K562 (cell line): ENCODE data around the gene BIRC5. TPM values are rescaled to one million over a fixed set of nuclear protein-coding genes. Genes with fewer than 3 reads are reported as not detected.
A peak's percentile ranks its signal among the peaks of the same experiment; 100 is the strongest.

Source experiments
- ATAC-seq: fragments of 200-7000 bp; cut with Tn5 transposase; 3 replicates; pipeline ENCODE4 v1.9.1; 2020; ENCODE audit warnings: moderate library complexity
- BruUV-seq: library from RNA; stranded (reverse); fragments of 400-500 nt; replicated peaks from 2 replicates; lab custom pipeline; 2021; lab: Mats Ljungman, UMichigan
- CTCF ChIA-PET: fragments of 300-600 bp; formaldehyde crosslinking; extraction: SDS; loops from one replicate; lab custom pipeline; 2021; ENCODE audit warnings: low intra/inter-chr PET ratio; lab: Yijun Ruan, JAX
- POLR2A ChIA-PET: fragments of 300-600, 350-650 bp; sonication (Branson Sonifier 250); formaldehyde crosslinking; extraction: SDS; loops from one replicate; lab custom pipeline; 2021; ENCODE audit warnings: antibody characterized with exemption, inconsistent platforms; lab: Yijun Ruan, JAX
- DNase-seq, 4 experiments: peaks; one replicate each; pipeline versions ENCODE4 v3.0.0 to v3.0.0-alpha.2; 2011 to 2018; ENCODE audit warnings: low spot score in 3 of 4, mixed read lengths in 3 of 4; ENCODE audit errors: extremely low read depth in 1 of 4
- FAIRE-seq: peaks from 2 replicates; lab custom pipeline; 2011; peaks lifted over from hg19 to GRCh38; lab: Jason Lieb, UNC
- H2AFZ ChIP-seq: 2 replicates; pipeline ENCODE4 v1.6.0; 2011; ENCODE audit warnings: low read depth, low read length, control low read depth, inconsistent platforms
- H3K27ac ChIP-seq: fragments of 200-600 bp; 3 replicates; pipeline ENCODE4 v1.8.0; 2011; ENCODE audit warnings: low read depth, mild to moderate bottlenecking, control low read depth, inconsistent platforms, low read length, moderate library complexity, mixed read lengths; ENCODE audit errors: extremely low read depth
- H3K27me3 ChIP-seq, 2 experiments: fragments of 300-600 bp in 1 of 2; 2 replicates in 1 of 2; 3 replicates in 1 of 2; pipeline versions ENCODE4 v1.6.0 to v1.8.0; 2011; ENCODE audit warnings: inconsistent platforms in 2 of 2, low read length in 2 of 2, mild to moderate bottlenecking in 1 of 2, mixed read lengths in 1 of 2, moderate library complexity in 1 of 2; ENCODE audit not compliant: control insufficient read depth in 2 of 2, insufficient read depth in 2 of 2
- H3K36me3 ChIP-seq: fragments of 300-600 bp; 3 replicates; pipeline ENCODE4 v1.8.0; 2011; ENCODE audit warnings: mild to moderate bottlenecking, low read length, inconsistent platforms; ENCODE audit not compliant: control insufficient read depth, insufficient read depth
- H3K4me1 ChIP-seq, 2 experiments: fragments of 200-600 bp in 1 of 2; replicated peaks in 1 of 2; 2 replicates in 1 of 2; 3 replicates in 1 of 2; pipeline versions ENCODE4 v1.5.1 to v1.8.0; 2011; ENCODE audit warnings: inconsistent platforms in 2 of 2, low read length in 2 of 2, mild to moderate bottlenecking in 1 of 2, mixed read lengths in 1 of 2, moderate library complexity in 1 of 2; ENCODE audit not compliant: control insufficient read depth in 2 of 2, insufficient read depth in 2 of 2
- H3K4me2 ChIP-seq: 2 replicates; pipeline ENCODE4 v1.6.1; 2011; ENCODE audit warnings: low read length, control low read depth, inconsistent platforms, mixed read lengths; ENCODE audit not compliant: insufficient read depth
- H3K4me3 ChIP-seq: fragments of 200-600 bp; sonication (generic), shearing (Covaris generic); 2 replicates; pipeline ENCODE4 v1.5.1; 2016; ENCODE audit warnings: control low read depth, inconsistent platforms
- H3K79me2 ChIP-seq: fragments of 200-600 bp; 3 replicates; pipeline ENCODE4 v1.8.0; 2011; ENCODE audit warnings: low read length, inconsistent platforms; ENCODE audit not compliant: control insufficient read depth, insufficient read depth
- H3K9ac ChIP-seq, 2 experiments: 2 replicates each; pipeline versions ENCODE4 v1.6.0 to v1.6.1; 2011; ENCODE audit warnings: low read depth in 2 of 2, low read length in 2 of 2, control low read depth in 1 of 2, inconsistent platforms in 1 of 2, mild to moderate bottlenecking in 1 of 2, mixed read lengths in 1 of 2; ENCODE audit not compliant: insufficient read depth in 1 of 2
- H3K9me1 ChIP-seq: one replicate; pipeline ENCODE4 v1.6.0; 2011; ENCODE audit warnings: inconsistent platforms, mild to moderate bottlenecking, low read length, moderate library complexity; ENCODE audit not compliant: control insufficient read depth, insufficient read depth
- H3K9me3 ChIP-seq: replicated peaks from 2 replicates; pipeline ENCODE4 v1.5.1; 2011; ENCODE audit warnings: low read depth, low read length, inconsistent platforms; ENCODE audit not compliant: control insufficient read depth, insufficient read depth
- H4K20me1 ChIP-seq: replicated peaks from 2 replicates; pipeline ENCODE4 v1.6.1; 2011; ENCODE audit warnings: low read length, inconsistent platforms, mixed read lengths; ENCODE audit not compliant: control insufficient read depth, insufficient read depth
- HDGF ChIP-seq: fragments of 450-650 bp; IDR thresholded peaks from 2 replicates; pipeline ENCODE4 v1.6.1; 2016
- HNRNPL ChIP-seq: fragments of 200-400 bp; formaldehyde crosslinking; IDR thresholded peaks from 2 replicates; pipeline ENCODE4 v1.6.1; 2017; ENCODE audit warnings: low read depth, mild to moderate bottlenecking, low read length
- KLF6 ChIP-seq: fragments of 250-450 bp; sonication (Bioruptor Pico); IDR thresholded peaks from 2 replicates; pipeline ENCODE4 v1.4.0; 2020; ENCODE audit warnings: mild to moderate bottlenecking, moderate library complexity, borderline replicate concordance
- PHTF2 ChIP-seq: fragments of 250-450 bp; sonication (Bioruptor Pico); IDR thresholded peaks from 2 replicates; pipeline ENCODE4 v1.5.0; 2021; ENCODE audit warnings: mild to moderate bottlenecking
- RNF2 ChIP-seq: sonication (generic); IDR thresholded peaks from 2 replicates; pipeline ENCODE4 v1.6.1; 2016
- TEAD1 ChIP-seq, 2 experiments: fragments of 450-650 bp in 1 of 2; sonication (generic) in 1 of 2; formaldehyde crosslinking; IDR thresholded peaks; 2 replicates each; pipeline versions ENCODE4 v1.4.0 to v1.8.0; 2020 to 2022; ENCODE audit warnings: mild to moderate bottlenecking in 2 of 2, missing genetic modification reagents in 1 of 2
- XRCC5 ChIP-seq: fragments of 200-400 bp; formaldehyde crosslinking; IDR thresholded peaks from 2 replicates; pipeline ENCODE4 v1.6.1; 2017; ENCODE audit warnings: low read depth, mild to moderate bottlenecking, low read length
- ZNF253 ChIP-seq: fragments of 250-450 bp; sonication (Bioruptor Pico); conservative IDR thresholded peaks from 2 replicates; pipeline ENCODE4 v1.6.1; 2021; ENCODE audit warnings: mild to moderate bottlenecking
- ZNF561 ChIP-seq: fragments of 450-650 bp; formaldehyde crosslinking; conservative IDR thresholded peaks from 2 replicates; pipeline ENCODE4 v1.4.0; 2020; ENCODE audit warnings: mild to moderate bottlenecking, moderate library complexity
- WGBS: fragments of 100-300 bp; shearing (Covaris generic); methylation state at CpG from one replicate; pipeline ENCODE4 v1.1.6; 2016; ENCODE audit warnings: low coverage, mixed read lengths; ENCODE audit not compliant: insufficient coverage; ENCODE audit errors: missing lambda C conversion rate; 5-methylcytosine and 5-hydroxymethylcytosine counted together
- in situ Hi-C: fragments of 300-500 bp; cut with MboI; formaldehyde crosslinking; loops from 4 replicates; pipeline ENCODE4 v1.15.0; 2018; ENCODE audit warnings: inconsistent platforms, mixed read lengths
- intact Hi-C: fragments of 100-400 bp; cut with micrococcal nuclease; formaldehyde crosslinking; loops from 2 replicates; pipeline ENCODE4 v1.14.2; 2022
- polyA plus RNA-seq, 8 experiments: library from polyadenylated mRNA; depleted of rRNA in 4 of 8; stranded (reverse) in 5 of 8; unstranded in 3 of 8; fragments of >200 nt; fragmentation: Nextera tagmentation in 2 of 8; fragmentation: Illumina TruSeq in 1 of 8; extraction: Ambion mirVana in 2 of 8; extraction: Trizol in 1 of 8; gene quantifications; 2 replicates each; pipeline versions ENCODE4 v1.2.1 to v1.2.3, GENCODE V29; 2011 to 2014; ENCODE audit warnings: inconsistent platforms in 1 of 8, missing spikeins in 1 of 8
- total RNA-seq, 7 experiments: library from RNA; depleted of rRNA in 6 of 7; stranded (reverse); fragments of >200 nt in 6 of 7; fragmentation: Illumina TruSeq in 2 of 7; extraction: Trizol in 2 of 7; gene quantifications; 2 replicates each; pipeline versions ENCODE4 v1.2.1 to v1.2.3, GENCODE V29; 2011 to 2021; ENCODE audit warnings: low replicate concordance in 1 of 7
- TF ChIP-seq, protein P1 (sequence below), 2 experiments: IDR thresholded peaks; 2 replicates each; pipeline ENCODE4 v1.6.1; 2012; ENCODE audit warnings: improper control_type of control experiment in 2 of 2, low read depth in 2 of 2, low read length in 2 of 2, borderline replicate concordance in 1 of 2
- TF ChIP-seq, protein P2 (sequence below): fragments of 200-800 bp; sonication (Bioruptor generic); IDR thresholded peaks from 2 replicates; pipeline ENCODE4 v1.6.1; 2017; ENCODE audit warnings: missing genetic modification characterization, missing compliant biosample characterization
- TF ChIP-seq, protein P3 (sequence below): sonication (generic); formaldehyde crosslinking; IDR thresholded peaks from 2 replicates; pipeline ENCODE4 v1.8.0; 2023; ENCODE audit warnings: missing genetic modification reagents, mild to moderate bottlenecking, borderline replicate concordance

BIRC5 gene
- total and polyA plus RNA-seq, 9 of the 15 experiments (the other 6 are each of a cell fraction or from before 2014, with no cell fraction given), result 64.4 to 140 (median 101) TPM

DNA sequence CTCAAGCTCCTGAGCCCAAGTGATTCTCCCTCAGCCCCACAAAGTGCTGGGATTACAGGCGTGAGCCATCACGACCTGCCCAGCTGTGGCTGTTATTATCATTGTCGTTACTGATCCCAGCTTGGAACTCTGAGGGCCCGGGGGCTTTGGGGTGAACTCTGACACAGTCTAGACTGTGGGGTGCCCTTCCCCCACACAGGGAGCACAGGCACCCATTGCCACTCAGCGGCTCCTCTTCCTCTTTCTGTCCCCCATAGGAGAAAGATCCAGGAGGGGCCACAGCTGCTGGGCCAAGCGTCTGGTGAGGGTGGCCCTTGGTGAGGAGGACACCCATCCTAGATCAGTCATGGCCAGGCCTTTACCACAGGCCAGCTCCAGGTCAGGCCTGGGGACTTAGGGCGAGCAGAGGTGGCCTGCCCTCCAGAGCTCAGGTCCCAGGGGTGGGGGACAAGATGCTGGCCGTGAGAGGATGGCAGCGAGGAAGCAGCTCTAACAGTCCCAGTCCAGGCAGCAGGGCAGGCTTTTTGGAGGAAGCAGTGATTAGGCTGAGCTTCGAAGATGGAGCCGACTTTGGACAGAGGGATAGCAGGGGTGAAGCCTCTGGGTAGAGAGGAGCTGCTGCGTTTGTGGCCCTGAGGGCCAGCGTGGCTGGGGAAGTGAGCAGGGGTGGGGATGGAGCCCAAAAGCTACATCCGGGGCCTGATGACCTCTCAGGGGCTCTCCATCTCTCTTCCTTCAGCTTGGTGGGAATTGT lies 42.1 kb downstream of the BIRC5 start:
- ATAC-seq, result no peak
- H3K4me1 ChIP-seq, result peaks cover 69 to 88% of the 10 kb centered on the region in 2 experiments
- H2AFZ ChIP-seq, result peak overlapping the region; percentile 26; the same call in 1 of the 2 replicates
- H3K4me3 ChIP-seq, result no peak overlapping the region
- no peaks in the 10 kb centered on the region for H4K20me1 ChIP-seq
- in situ Hi-C loops, result no loop called here
- peak; percentile 71 for FAIRE-seq
- peak overlapping the region; percentile 78 for H3K27ac ChIP-seq
- no peaks in the 10 kb centered on the region for H3K36me3 ChIP-seq
- H3K79me2 ChIP-seq, result peaks cover 25% of the 10 kb centered on the region
- WGBS, result 29% methylated on average over 14 of the region's 14 CpGs
- H3K9me1 ChIP-seq, result no peaks in the 10 kb centered on the region
- peak in 1 of 4 experiments; percentile 41 for DNase-seq
- H3K9ac ChIP-seq, result peak overlapping the region; percentile 74 to 89; a peak in 2 of 4 replicates
- POLR2A ChIA-PET, result interaction anchor here (0.5 to 1.9 kb wide), 7 partner anchors 11 to 1700 kb away, joined by 3 to 6 read pairs (median 4); no protein-coding TSS in a partner anchor
- no TSS peak for BruUV-seq
- CTCF ChIA-PET, result no interaction called here
- H3K27me3 ChIP-seq, result no peaks in the 10 kb centered on the region
- intact Hi-C loops, result no loop called here
- H3K4me2 ChIP-seq, result peak overlapping the region; percentile 82
- no peaks in the 10 kb centered on the region for H3K9me3 ChIP-seq
- no peak for TF ChIP-seq HDGF
- TF ChIP-seq, protein P1, sequence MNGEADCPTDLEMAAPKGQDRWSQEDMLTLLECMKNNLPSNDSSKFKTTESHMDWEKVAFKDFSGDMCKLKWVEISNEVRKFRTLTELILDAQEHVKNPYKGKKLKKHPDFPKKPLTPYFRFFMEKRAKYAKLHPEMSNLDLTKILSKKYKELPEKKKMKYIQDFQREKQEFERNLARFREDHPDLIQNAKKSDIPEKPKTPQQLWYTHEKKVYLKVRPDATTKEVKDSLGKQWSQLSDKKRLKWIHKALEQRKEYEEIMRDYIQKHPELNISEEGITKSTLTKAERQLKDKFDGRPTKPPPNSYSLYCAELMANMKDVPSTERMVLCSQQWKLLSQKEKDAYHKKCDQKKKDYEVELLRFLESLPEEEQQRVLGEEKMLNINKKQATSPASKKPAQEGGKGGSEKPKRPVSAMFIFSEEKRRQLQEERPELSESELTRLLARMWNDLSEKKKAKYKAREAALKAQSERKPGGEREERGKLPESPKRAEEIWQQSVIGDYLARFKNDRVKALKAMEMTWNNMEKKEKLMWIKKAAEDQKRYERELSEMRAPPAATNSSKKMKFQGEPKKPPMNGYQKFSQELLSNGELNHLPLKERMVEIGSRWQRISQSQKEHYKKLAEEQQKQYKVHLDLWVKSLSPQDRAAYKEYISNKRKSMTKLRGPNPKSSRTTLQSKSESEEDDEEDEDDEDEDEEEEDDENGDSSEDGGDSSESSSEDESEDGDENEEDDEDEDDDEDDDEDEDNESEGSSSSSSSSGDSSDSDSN (IDR thresholded peaks at IDR 0.05; ENCODE audit: borderline replicate concordance in 1 of 2, low read depth in 2 of 2, low read length in 2 of 2), result 0 out of 4 replicates have a peak, but pooled peaks of 1 of the 2 experiments have one; percentile 22
- TF ChIP-seq KLF6 (CRISPR knock-in tag), result 0 out of 2 replicates have a peak, but pooled peaks have one; percentile 38
- no peak for TF ChIP-seq XRCC5
- TF ChIP-seq PHTF2 (CRISPR knock-in tag), result no peak
- TF ChIP-seq ZNF561 (CRISPR knock-in tag), result no peak
- TF ChIP-seq ZNF253, result no peak
- 0 out of 4 replicates have a peak, but pooled peaks of 1 of the 2 experiments have one; percentile 22 for TF ChIP-seq TEAD1 (CRISPR knock-in tag; IDR thresholded peaks at IDR 0.05)
- TF ChIP-seq RNF2, result no peak
- no peak for TF ChIP-seq HNRNPL
- TF ChIP-seq, protein P2, sequence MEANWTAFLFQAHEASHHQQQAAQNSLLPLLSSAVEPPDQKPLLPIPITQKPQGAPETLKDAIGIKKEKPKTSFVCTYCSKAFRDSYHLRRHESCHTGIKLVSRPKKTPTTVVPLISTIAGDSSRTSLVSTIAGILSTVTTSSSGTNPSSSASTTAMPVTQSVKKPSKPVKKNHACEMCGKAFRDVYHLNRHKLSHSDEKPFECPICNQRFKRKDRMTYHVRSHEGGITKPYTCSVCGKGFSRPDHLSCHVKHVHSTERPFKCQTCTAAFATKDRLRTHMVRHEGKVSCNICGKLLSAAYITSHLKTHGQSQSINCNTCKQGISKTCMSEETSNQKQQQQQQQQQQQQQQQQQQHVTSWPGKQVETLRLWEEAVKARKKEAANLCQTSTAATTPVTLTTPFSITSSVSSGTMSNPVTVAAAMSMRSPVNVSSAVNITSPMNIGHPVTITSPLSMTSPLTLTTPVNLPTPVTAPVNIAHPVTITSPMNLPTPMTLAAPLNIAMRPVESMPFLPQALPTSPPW (CRISPR knock-in tag), result 0 out of 2 replicates have a peak, but pooled peaks have one; percentile 0
- TF ChIP-seq, protein P3, sequence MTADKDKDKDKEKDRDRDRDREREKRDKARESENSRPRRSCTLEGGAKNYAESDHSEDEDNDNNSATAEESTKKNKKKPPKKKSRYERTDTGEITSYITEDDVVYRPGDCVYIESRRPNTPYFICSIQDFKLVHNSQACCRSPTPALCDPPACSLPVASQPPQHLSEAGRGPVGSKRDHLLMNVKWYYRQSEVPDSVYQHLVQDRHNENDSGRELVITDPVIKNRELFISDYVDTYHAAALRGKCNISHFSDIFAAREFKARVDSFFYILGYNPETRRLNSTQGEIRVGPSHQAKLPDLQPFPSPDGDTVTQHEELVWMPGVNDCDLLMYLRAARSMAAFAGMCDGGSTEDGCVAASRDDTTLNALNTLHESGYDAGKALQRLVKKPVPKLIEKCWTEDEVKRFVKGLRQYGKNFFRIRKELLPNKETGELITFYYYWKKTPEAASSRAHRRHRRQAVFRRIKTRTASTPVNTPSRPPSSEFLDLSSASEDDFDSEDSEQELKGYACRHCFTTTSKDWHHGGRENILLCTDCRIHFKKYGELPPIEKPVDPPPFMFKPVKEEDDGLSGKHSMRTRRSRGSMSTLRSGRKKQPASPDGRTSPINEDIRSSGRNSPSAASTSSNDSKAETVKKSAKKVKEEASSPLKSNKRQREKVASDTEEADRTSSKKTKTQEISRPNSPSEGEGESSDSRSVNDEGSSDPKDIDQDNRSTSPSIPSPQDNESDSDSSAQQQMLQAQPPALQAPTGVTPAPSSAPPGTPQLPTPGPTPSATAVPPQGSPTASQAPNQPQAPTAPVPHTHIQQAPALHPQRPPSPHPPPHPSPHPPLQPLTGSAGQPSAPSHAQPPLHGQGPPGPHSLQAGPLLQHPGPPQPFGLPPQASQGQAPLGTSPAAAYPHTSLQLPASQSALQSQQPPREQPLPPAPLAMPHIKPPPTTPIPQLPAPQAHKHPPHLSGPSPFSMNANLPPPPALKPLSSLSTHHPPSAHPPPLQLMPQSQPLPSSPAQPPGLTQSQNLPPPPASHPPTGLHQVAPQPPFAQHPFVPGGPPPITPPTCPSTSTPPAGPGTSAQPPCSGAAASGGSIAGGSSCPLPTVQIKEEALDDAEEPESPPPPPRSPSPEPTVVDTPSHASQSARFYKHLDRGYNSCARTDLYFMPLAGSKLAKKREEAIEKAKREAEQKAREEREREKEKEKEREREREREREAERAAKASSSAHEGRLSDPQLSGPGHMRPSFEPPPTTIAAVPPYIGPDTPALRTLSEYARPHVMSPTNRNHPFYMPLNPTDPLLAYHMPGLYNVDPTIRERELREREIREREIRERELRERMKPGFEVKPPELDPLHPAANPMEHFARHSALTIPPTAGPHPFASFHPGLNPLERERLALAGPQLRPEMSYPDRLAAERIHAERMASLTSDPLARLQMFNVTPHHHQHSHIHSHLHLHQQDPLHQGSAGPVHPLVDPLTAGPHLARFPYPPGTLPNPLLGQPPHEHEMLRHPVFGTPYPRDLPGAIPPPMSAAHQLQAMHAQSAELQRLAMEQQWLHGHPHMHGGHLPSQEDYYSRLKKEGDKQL (CRISPR knock-in tag), result no peak
